Liver (tissue), 3 donors: ENCODE results near the gene ANKRD6.

Experiments
- CTCF ChIP-seq: fragments of 150-350 bp; IDR thresholded peaks from 2 replicates; pipeline ENCODE4 v1.5.1; 2017; ENCODE audit warnings: improper control_type of control experiment, low read depth, low read length; ENCODE audit not compliant: missing input control
- EGR1 ChIP-seq, 2 donors: IDR thresholded peaks; 2 replicates each; pipeline ENCODE4 v1.6.1; 2016 to 2018; ENCODE audit warnings: antibody characterized with exemption in 2 of 2, low read depth in 2 of 2
- FOXA1 ChIP-seq: IDR thresholded peaks from 2 replicates; pipeline ENCODE4 v1.6.1; 2016; ENCODE audit warnings: antibody characterized with exemption
- HNF4A ChIP-seq, 2 donors: conservative IDR thresholded peaks; 2 replicates each; pipeline ENCODE4 v1.6.1; 2016; ENCODE audit warnings: antibody characterized with exemption in 2 of 2, mild to moderate bottlenecking in 2 of 2
- JUND ChIP-seq, 2 donors: IDR thresholded peaks; 2 replicates each; pipeline ENCODE4 v1.6.1; 2016; ENCODE audit warnings: antibody characterized with exemption in 2 of 2
- MAX ChIP-seq: IDR thresholded peaks from 2 replicates; pipeline ENCODE4 v1.6.1; 2016; ENCODE audit warnings: antibody characterized with exemption
- RAD21 ChIP-seq, 2 donors: IDR thresholded peaks; 2 replicates each; pipeline ENCODE4 v1.6.1; 2016; ENCODE audit warnings: antibody characterized with exemption in 2 of 2, mild to moderate bottlenecking in 2 of 2
- REST ChIP-seq: IDR thresholded peaks from 2 replicates; pipeline ENCODE4 v1.6.1; 2016; ENCODE audit warnings: antibody characterized with exemption, mild to moderate bottlenecking
- TAF1 ChIP-seq: conservative IDR thresholded peaks from 2 replicates; pipeline ENCODE4 v1.6.1; 2016; ENCODE audit warnings: antibody characterized with exemption, mild to moderate bottlenecking
- YY1 ChIP-seq: IDR thresholded peaks from 2 replicates; pipeline ENCODE4 v1.6.1; 2016; ENCODE audit warnings: antibody characterized with exemption, mild to moderate bottlenecking
- TF ChIP-seq, protein P1 (sequence below): IDR thresholded peaks from 2 replicates; pipeline ENCODE4 v1.6.1; 2016; ENCODE audit warnings: antibody characterized with exemption
- donor health status: healthy.
- donor health status: healthy.

GRCh38 chr6:89459501-89459900 lies 26.5 kb downstream of the ANKRD6 start:
- TF ChIP-seq CTCF (no peak), MAX (no peak), JUND (IDR thresholded peaks at IDR 0.05) (no peak), HNF4A (conservative IDR thresholded peaks at IDR 0.05) (no peak), TAF1 (no peak), YY1 (no peak), RAD21 (IDR thresholded peaks at IDR 0.05) (no peak), FOXA1 (no peak), REST (no peak), EGR1 (IDR thresholded peaks at IDR 0.05; ENCODE audit: low read depth in 2 of 2) (no peak)
- TF ChIP-seq, protein P1, sequence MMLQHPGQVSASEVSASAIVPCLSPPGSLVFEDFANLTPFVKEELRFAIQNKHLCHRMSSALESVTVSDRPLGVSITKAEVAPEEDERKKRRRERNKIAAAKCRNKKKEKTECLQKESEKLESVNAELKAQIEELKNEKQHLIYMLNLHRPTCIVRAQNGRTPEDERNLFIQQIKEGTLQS = no peak
